Astrocyte of the cerebellum (primary cell): ENCODE measurements around the gene MPZL1.

ENCODE experiments used
- DNase-seq: peaks from one replicate; pipeline ENCODE4 v3.0.0-alpha.2; 2011; ENCODE audit warnings: low read depth
- H3K4me3 ChIP-seq: 2 replicates; pipeline ENCODE4 v1.5.1; 2011; ENCODE audit warnings: mild to moderate bottlenecking, low read depth, low read length, moderate library complexity
- CTCF ChIP-seq: IDR thresholded peaks from 2 replicates; pipeline ENCODE4 v1.5.1; 2012; ENCODE audit warnings: low read length, low read depth, moderate library complexity, mild to moderate bottlenecking; ENCODE audit errors: missing control alignments
- in situ Hi-C: cut with HindIII; loops from 2 replicates; pipeline ENCODE4 v1.10.0; 2017; ENCODE audit warnings: low sequenced_read_pairs

Gene MPZL1

GRCh38 chr1:167701510-167701909 lies 20.3 kb upstream of the MPZL1 start:
- H3K4me3 ChIP-seq: no peak overlapping the region
- in situ Hi-C loops: no loop called here
- no peak for TF ChIP-seq CTCF
- no peak for DNase-seq

- no peak for DNase-seq
- no peak overlapping the region for H3K4me3 ChIP-seq
- TF ChIP-seq CTCF: no peak
- in situ Hi-C loops: no loop called here
Measured at GRCh38 chr1:167703557-167703956, 18.2 kb upstream of the MPZL1 start.

GRCh38 chr1:167704715-167705114 lies 17.1 kb upstream of the MPZL1 start:
- in situ Hi-C loops: loop anchor here (5.0 kb wide), 1 partner anchor 97 kb away; no protein-coding TSS in a partner anchor
- DNase-seq: no peak
- no peak for TF ChIP-seq CTCF
- no peak overlapping the region for H3K4me3 ChIP-seq

- H3K4me3 ChIP-seq: no peak overlapping the region
- TF ChIP-seq CTCF: no peak
- in situ Hi-C loops: loop anchor here (5.0 kb wide), 1 partner anchor 98 kb away; no protein-coding TSS in a partner anchor
- DNase-seq: no peak
Measured at GRCh38 chr1:167705250-167705649, 16.5 kb upstream of the MPZL1 start.

- in situ Hi-C loops: loop anchor here (5.0 kb wide), 1 partner anchor 99 kb away; no protein-coding TSS in a partner anchor
- no peak overlapping the region for H3K4me3 ChIP-seq
- no peak for TF ChIP-seq CTCF
- DNase-seq: no peak
Measured at GRCh38 chr1:167706363-167706762, 15.4 kb upstream of the MPZL1 start.

GRCh38 chr1:167706931-167707877 lies 14.6 kb upstream of the MPZL1 start:
- no peak overlapping the region for H3K4me3 ChIP-seq
- in situ Hi-C loops: loop anchor here (5.0 kb wide), 1 partner anchor 100 kb away; no protein-coding TSS in a partner anchor
- no peak for TF ChIP-seq CTCF
- DNase-seq: no peak
